KOPT-K1 (cell line): ENCODE measurements around the gene PRKN.
"Not testable (repeated sequence)": the region's sequence is repeated elsewhere in the genome, so short reads cannot be mapped to it uniquely, and the experiment has no call there.

Experiments used
- H3K27ac ChIP-seq: fragments of 200-600 bp; sonication (generic); 2 replicates; pipeline ENCODE4 v1.5.1; 2016; ENCODE audit warnings: antibody characterized with exemption, mild to moderate bottlenecking, low read depth, low read length; ENCODE audit not compliant: poor library complexity, severe bottlenecking
- H3K36me3 ChIP-seq: fragments of 200-600 bp; sonication (generic); 2 replicates; pipeline ENCODE4 v1.5.1; 2017; ENCODE audit warnings: antibody characterized with exemption, mild to moderate bottlenecking, low read length, moderate library complexity; ENCODE audit not compliant: insufficient read depth
- H3K9me3 ChIP-seq: fragments of 200-600 bp; sonication (generic); 2 replicates; pipeline ENCODE4 v1.5.1; 2017; ENCODE audit warnings: antibody characterized with exemption, low read length, mild to moderate bottlenecking; ENCODE audit not compliant: insufficient read depth, poor library complexity, severe bottlenecking

PRKN gene

DNA sequence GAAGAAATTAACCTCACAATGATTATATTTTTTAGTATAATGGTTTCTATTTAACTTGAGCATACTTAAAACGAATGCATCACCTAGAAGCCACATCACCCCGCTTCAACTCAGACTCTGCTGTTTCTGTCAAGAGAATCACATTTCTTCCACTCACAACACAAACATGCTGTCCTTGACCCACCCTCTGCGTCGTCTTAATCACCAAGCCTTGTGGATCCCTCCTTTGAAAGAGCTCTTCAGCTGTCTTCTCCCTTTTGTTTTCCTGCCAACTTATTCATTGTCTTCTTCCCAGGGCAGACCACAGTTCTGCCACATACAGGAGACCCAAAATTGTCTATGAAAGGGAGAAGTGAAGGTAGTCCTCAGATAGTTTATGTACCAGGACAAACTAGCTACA lies 858.1 kb downstream of the PRKN start:
- Histone ChIP-seq H3K36me3 (no peaks in the 10 kb centered on the region), H3K9me3 (no peaks in the 10 kb centered on the region), H3K27ac (no peak overlapping the region)

DNA sequence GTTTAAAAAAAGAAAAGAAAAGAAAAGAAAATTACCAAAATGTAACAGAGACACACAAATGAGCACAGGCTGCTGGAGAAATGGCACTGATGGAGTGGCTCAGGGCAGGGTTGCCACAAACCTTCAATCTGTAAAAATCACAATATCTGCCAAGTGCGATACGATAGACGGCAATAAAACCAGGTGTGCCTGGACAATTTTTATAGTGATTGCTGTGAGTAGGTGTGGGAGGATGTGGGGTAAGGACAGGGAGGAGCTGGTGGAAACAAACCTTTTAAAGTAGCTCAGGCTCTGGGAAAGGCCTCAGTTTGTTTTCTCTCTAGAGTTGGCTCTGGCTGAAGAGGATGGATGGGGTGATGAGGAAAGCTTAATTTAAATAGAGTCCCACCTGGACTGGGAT lies 861.0 kb downstream of the PRKN start:
- no peaks in the 10 kb centered on the region for H3K36me3 ChIP-seq
- no peak overlapping the region for H3K27ac ChIP-seq
- H3K9me3 ChIP-seq, result no peaks in the 10 kb centered on the region

DNA sequence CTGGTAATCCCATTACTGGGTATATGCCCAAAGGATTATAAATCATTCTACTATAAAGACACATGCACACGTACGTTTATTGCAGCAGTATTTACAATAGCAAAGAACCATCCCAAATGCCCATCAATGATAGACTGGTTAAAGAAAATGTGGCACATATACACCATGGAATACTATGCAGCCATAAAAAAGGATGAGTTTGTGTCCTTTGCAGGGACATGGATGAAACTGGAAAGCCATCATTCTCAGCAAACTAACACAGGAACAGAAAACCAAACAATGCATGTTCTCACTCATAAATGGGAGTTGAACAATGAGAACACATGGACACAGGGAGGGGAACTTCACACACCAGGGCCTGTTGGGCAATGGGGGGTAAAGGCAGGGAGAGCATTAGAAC lies 866.5 kb downstream of the PRKN start:
- not testable (repeated sequence) for H3K9me3 ChIP-seq, H3K36me3 ChIP-seq, H3K27ac ChIP-seq

DNA sequence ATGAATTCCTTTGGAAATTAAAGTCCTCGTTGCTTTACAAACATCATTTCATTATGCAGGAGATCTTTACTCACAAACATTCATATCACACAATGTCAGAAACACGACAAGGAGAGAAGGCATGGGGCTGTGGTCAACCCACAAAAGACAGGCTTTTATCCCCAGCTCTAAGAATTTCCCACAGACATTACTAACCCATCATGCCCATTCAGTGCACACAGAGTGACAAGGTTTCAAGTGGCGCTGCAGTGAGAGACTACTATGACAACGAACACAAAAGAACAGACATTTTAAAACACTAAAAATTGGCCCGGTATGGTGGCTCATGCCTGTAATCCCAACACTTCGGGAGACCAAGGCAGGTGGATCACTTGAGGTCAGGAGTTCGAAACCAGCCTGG lies 873.9 kb downstream of the PRKN start:
- no peaks in the 10 kb centered on the region for H3K36me3 ChIP-seq
- H3K27ac ChIP-seq, result no peak overlapping the region
- H3K9me3 ChIP-seq, result no peaks in the 10 kb centered on the region

DNA sequence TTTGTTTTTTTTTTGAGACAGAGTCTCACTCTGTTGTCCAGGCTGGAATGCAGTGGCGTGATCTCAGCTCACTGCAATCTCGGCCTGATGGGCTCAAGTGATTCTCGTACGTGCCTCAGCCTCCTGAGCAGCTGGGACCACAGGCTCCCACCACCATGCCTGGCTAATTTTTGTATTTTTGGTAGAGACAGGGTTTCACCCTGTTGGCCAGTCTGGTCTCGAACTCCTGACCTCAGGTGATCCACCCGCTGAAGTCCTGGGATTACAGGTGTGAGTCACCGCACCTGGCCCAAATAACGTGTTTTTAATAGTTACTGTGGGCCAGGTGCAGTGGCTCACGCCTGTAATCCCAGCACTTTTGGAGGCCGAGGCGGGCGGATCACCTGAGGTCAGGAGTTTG lies 876.1 kb downstream of the PRKN start:
- not testable (repeated sequence) for H3K27ac ChIP-seq, H3K36me3 ChIP-seq, H3K9me3 ChIP-seq

GRCh38 chr6:161850562-161850961 lies 877.0 kb downstream of the PRKN start:
- H3K27ac ChIP-seq, result no peak overlapping the region
- H3K9me3 ChIP-seq, result no peaks in the 10 kb centered on the region
- no peaks in the 10 kb centered on the region for H3K36me3 ChIP-seq

GRCh38 chr6:161847628-161848027 lies 879.9 kb downstream of the PRKN start:
- no peak overlapping the region for H3K27ac ChIP-seq
- no peaks in the 10 kb centered on the region for H3K36me3 ChIP-seq
- no peaks in the 10 kb centered on the region for H3K9me3 ChIP-seq

DNA sequence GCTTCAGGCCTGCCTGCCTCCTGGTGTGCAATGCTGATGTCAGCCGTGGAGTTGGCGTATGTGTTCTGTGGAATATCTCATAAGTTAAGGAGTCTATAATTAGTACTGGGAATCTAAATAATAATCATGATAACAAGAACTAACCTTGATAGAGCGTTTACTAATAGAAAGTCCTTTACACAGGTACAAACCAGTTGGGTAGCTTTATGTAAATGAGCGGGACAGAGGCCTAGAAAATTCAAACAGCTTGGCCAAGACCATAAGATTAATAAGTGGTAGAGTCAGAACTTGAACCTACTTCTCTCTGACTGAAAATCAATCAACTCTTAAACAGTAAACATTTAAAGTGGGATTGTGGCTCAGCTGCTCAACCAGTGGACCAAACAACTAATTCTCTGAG lies 882.8 kb downstream of the PRKN start:
- H3K9me3 ChIP-seq, result no peaks in the 10 kb centered on the region
- H3K27ac ChIP-seq, result no peak overlapping the region
- no peaks in the 10 kb centered on the region for H3K36me3 ChIP-seq

DNA sequence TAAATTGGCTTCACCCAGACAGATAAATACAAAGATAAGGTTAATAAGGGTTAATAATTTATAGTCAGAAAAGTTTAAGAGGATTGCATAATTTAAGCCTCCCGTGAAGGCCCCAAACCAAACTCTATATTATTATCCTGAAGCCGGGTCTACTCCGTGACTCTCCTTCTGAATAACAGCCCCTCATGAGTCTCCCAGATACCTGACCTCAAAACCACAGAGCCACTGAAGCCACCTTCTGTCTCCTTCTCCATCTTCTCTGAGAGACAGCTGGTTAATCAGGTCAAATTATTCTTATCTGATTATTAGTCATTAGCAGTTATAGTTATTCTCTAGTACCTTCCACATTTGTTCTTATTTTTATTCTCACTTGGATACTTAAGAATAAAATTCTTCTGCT lies 884.5 kb downstream of the PRKN start:
- H3K36me3 ChIP-seq, result no peaks in the 10 kb centered on the region
- no peaks in the 10 kb centered on the region for H3K9me3 ChIP-seq
- no peak overlapping the region for H3K27ac ChIP-seq

DNA sequence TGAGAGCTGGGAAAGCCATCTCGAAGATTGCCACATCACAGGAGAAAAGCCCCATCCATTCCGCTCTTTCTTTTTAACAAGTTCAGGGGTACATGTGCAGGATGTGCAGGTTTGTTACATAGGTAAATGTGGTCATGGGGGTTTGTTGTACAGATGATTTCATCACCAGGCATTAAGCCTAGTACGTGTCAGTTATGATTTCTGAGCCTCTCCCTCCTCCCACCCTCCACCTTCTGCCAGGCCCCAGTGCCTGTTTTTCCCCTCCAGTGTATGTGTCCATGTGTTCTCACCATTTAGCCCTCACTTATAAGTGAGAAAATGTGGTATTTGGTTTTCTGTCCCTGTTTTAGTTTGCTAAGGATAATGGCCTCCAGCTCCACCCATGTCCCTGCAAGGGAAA lies 887.2 kb downstream of the PRKN start:
- Histone ChIP-seq H3K9me3 (no peaks in the 10 kb centered on the region), H3K36me3 (no peaks in the 10 kb centered on the region), H3K27ac (no peak overlapping the region)

GRCh38 chr6:161838306-161839035 lies 889.1 kb downstream of the PRKN start:
- Histone ChIP-seq H3K36me3 (no peaks in the 10 kb centered on the region), H3K27ac (no peak overlapping the region), H3K9me3 (no peaks in the 10 kb centered on the region)

GRCh38 chr6:161837854-161838253 lies 889.7 kb downstream of the PRKN start:
- Histone ChIP-seq H3K36me3 (no peaks in the 10 kb centered on the region), H3K27ac (no peak overlapping the region), H3K9me3 (no peaks in the 10 kb centered on the region)

DNA sequence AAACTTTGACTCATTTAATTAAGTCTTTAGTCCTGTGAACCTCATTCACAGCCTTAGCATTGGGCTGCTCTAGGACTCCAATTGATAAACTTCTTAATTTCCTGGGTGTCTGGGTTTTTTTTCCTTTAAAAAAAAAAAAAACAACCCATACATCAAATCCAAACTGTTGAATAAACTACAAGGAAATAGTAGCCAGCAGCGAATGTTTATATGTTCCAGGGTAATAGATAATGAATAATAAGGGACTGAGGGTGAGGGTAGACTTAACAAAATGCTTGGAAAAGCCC lies 890.2 kb downstream of the PRKN start:
- Histone ChIP-seq H3K9me3 (no peaks in the 10 kb centered on the region), H3K36me3 (no peaks in the 10 kb centered on the region), H3K27ac (no peak overlapping the region)

- Histone ChIP-seq H3K36me3 (no peaks in the 10 kb centered on the region), H3K27ac (no peak overlapping the region)
Measured at GRCh38 chr6:161836643-161837448, 890.7 kb downstream of the PRKN start.

DNA sequence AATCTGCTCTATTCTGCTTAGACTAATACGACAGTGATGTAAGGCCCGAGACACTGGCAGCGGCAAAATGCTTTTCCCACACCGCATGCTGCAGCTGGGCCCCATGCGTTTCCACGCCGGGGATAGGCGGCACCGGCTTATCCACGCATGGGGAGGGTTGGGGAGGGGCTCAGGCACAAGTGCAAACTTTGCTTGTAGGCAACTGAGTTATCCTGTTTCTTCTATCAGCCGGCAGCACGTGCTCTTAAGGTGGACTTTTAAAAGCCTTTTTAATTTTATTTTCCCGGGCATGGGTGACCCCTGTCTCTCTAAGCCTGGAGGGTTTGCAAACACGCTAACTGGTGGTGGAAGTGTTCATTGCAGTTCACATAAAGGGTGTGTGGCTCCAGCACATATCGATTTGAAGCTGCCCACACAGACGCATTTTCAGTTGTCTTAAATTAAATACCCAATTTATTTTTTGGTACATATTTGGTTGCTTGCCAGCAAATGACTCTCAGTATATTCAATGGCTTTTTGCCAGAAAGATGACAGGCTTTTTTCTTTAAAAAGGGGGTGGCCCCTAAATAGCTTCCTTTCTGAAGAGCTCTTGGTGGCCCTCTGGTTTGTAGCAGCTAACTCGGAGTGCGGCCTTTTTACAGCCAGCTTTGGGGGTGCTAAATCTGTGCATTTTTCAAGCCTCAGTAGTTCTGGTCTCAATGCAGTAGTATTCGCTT lies 891.9 kb downstream of the PRKN start:
- H3K36me3 ChIP-seq, result no peaks in the 10 kb centered on the region
- H3K27ac ChIP-seq, result no peak overlapping the region
- no peaks in the 10 kb centered on the region for H3K9me3 ChIP-seq

More at GRCh38 chr6:161836643-161837448, 890.7 kb downstream of the PRKN start:
- H3K9me3 ChIP-seq, result no peaks in the 10 kb centered on the region
